AG09319 (cell line): ENCODE data around the gene CCNYL1.

Source experiments
- DNase-seq: peaks from one replicate; pipeline ENCODE4 v3.0.0-alpha.2; 2010; ENCODE audit warnings: low read depth; ENCODE audit errors: extremely low read depth
- TF ChIP-seq, protein P1 (sequence below): IDR thresholded peaks from 2 replicates; pipeline ENCODE4 v1.5.1; 2011; ENCODE audit warnings: low read depth, mild to moderate bottlenecking, inconsistent platforms, low read length, moderate library complexity

The CCNYL1 gene

DNA sequence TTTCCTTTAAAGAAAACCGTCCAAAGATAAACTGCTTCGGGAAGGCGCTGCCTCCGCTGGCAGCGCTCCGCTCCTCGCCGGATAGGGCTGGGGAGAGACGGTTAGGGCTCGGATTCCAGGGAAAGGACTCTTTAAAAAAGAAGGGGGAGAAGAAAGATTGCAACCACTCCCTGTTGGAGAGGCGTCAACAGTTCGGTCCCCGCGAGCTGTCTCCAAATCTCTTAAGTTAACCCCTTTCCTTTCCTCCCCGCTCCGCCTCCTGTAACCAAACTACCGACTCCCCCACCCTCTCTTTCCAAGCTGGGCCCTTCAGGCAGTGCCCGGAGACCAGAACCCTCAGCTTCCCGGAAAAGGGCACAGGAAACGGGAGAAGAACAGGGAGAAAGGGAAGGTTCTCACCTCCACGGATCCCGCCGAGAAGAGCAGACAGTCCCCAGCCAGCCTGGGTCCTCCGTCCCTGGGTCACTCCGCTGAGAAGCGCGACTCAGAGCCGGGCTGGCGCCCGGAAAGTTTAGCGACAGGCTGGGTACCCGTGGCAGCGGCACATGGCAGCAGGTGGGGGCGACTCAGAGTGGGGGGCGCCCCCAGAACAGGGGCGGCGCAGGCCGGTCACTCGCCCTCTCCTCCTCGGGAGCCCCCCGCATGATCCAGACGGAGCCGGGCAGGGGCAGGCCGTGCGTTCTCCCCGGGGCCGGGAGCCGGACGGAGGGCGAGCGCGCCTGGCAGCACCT is 57.6 kb downstream of the CCNYL1 start:
- no peak for DNase-seq
- TF ChIP-seq, protein P1, sequence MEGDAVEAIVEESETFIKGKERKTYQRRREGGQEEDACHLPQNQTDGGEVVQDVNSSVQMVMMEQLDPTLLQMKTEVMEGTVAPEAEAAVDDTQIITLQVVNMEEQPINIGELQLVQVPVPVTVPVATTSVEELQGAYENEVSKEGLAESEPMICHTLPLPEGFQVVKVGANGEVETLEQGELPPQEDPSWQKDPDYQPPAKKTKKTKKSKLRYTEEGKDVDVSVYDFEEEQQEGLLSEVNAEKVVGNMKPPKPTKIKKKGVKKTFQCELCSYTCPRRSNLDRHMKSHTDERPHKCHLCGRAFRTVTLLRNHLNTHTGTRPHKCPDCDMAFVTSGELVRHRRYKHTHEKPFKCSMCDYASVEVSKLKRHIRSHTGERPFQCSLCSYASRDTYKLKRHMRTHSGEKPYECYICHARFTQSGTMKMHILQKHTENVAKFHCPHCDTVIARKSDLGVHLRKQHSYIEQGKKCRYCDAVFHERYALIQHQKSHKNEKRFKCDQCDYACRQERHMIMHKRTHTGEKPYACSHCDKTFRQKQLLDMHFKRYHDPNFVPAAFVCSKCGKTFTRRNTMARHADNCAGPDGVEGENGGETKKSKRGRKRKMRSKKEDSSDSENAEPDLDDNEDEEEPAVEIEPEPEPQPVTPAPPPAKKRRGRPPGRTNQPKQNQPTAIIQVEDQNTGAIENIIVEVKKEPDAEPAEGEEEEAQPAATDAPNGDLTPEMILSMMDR, result no peak

DNA sequence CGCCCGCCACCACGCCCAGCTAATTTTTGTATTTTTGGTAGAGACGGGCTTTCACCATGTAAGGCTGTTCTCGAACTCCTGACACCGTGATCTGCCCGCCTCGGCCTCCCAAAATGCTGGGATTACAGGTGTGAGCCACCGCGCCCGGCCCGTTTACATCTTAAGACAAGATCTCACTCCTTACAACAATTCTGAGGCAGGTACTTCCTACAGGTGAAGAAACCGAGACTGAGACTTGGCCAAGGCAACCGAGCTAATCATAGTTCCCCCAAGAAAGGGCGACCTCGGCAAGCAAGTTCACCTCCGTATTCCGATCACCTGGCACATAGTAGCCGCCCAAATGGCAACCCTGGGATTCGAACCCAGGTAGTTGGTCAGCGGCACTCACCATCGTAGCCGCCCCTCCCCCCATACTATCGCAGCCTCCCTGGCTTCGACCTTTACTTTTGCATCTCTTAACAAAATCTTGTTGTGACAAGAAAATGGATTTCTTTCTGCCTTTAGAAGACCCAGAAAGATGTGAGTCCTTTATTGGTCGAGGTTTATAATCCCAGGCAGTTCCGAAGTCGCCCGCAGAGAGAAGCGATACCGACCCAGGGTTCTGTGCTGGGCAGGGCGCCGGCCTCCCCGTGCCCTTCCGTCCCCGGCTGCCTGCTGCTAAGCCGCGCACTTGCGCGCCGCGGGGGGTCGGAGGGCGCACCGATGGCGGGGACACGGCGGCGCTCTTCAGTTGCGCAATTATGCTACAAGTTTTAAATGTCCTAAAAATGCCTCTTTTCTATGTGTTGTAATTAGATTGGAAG is 59.4 kb downstream of the CCNYL1 start:
- TF ChIP-seq, protein P1, result no peak
- no peak for DNase-seq

DNA sequence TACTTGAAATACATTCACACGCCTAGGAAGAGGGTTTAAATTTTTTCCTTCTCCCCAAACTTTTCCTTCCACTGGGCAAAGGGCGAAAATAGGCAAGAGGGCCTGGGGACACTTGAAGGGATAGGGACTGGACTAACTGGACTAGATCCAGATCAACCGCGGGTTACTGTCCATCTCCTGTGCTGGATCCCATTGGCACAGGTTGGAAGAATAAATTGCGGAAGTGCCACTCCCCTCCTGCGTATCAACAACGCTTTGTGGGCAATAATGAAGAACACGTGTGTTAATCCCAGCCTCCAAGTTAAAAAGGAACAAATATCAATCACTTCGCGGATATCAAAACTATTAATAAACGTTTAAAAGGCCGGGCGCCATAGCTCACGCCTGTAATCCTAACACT is 60.0 kb downstream of the CCNYL1 start:
- no peak for DNase-seq
- TF ChIP-seq, protein P1, result no peak

DNA sequence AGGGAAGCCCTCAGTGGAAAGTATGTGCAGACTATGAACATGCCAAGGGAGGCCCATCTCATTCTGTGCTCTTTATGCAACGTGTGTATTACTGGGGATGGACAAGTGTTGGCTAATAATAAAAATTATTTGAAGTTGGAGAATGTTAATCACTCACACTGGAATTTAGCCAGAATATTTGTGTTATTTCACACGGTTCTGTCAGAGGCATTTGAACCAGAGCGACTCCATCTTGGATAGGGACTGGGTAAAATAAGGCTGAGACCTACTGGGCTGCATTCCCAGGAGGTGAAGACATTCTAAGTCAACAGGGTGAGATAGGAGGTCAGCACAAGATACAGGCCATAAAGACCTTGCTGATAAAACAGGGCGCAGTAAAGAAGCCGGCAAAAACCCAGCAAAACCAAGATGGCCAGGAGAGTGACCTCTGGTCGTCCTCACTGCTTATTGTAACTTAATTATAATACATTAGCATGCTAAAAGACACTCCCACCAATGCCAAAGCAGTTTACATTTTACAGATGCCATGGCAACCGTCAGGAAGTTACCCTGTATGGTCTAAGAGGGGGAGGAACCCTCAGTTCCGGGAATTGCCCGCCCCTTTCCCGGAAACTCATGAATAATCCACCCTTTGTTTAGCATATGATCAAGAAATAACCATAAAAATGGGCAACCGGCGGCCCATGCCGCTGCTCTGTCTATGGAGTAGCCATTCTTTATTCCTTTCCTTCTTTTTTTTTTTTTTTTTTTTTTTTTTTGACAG is 60.8 kb downstream of the CCNYL1 start:
- DNase-seq, result no peak
- TF ChIP-seq, protein P1, result no peak

DNA sequence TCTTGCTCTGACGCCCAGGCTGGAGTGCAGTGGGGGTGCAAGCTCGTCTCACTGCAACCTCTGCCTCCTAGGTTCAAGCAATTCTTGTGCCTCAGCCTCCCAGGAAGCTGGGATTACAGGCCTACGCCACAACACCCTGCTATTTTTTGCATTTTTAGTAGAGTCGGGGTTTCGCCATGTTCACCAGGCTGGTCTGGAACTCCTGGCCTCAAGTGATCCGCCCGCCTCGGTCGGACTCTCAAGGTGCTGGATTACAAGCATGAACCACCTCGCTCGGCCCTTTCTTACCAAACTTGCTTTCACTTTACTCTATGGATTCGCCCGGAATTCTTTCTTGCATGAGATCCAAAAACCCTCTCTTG is 61.4 kb downstream of the CCNYL1 start:
- no peak for DNase-seq
- TF ChIP-seq, protein P1, result no peak

DNA sequence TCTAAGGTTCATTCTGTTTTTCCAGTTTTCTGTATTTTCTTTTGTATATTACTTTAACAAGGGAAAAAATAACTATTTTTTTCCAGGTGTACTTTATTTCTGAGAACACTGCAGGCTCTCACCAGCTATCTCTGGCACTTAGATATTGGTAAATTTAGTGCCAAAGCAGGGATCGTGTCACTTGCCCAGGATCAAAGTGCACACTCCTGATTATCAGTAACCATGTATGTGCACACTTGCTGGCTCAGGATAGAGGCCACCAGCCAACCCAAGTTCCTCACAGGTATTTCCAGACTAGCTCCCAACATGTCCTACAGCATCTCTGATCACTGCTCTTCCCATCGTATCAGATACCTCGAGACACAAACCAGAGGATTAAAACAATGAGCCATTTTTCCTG is 64.0 kb downstream of the CCNYL1 start:
- no peak for DNase-seq

More for the DNA sequence above, 64.0 kb downstream of the CCNYL1 start:
- TF ChIP-seq, protein P1, result no peak
